NAMALWA (cell line): Measurements from ENCODE around the gene TEX19.
"Not testable (repeated sequence)": the region's sequence is repeated elsewhere in the genome, so short reads cannot be mapped to it uniquely, and the experiment has no call there.

Experiments used
- DNase-seq: peaks from one replicate; pipeline ENCODE4 v3.0.0-alpha.2; 2015; ENCODE audit warnings: low spot score

The TEX19 gene

GRCh38 chr17:82356845-82357355, 2.1 kb upstream of the TEX19 start:
- peak; percentile 81 for DNase-seq

- DNase-seq: no peak
These were observed 1.7 kb upstream of the TEX19 start for GRCh38 chr17:82357394-82357793.

- not testable (repeated sequence) for DNase-seq
These were observed 516 bp downstream of the TEX19 start for GRCh38 chr17:82359451-82360074.

- DNase-seq: no peak
These were observed 3.0 kb downstream of the TEX19 start for GRCh38 chr17:82361885-82362633.

GRCh38 chr17:82365606-82366295, 6.7 kb downstream of the TEX19 start:
- DNase-seq: no peak

- DNase-seq: no peak
These were observed 7.7 kb downstream of the TEX19 start for GRCh38 chr17:82366749-82367148.

- DNase-seq: peak; percentile 100
These were observed 8.9 kb downstream of the TEX19 start for GRCh38 chr17:82367724-82368524.

- DNase-seq: no peak
These were observed 10.2 kb downstream of the TEX19 start for GRCh38 chr17:82369211-82369610.

- DNase-seq: no peak
These were observed 11.7 kb downstream of the TEX19 start for GRCh38 chr17:82370471-82371332.

- DNase-seq: no peak
These were observed 12.5 kb downstream of the TEX19 start, which contains the start of gene UTS2R for GRCh38 chr17:82371333-82372248. Gene UTS2R, plus strand, starts transcription at chr17:82371765. Its CDS starts 2,560 bp downstream, at chr17:82374325.

- DNase-seq: no peak
These were observed 13.4 kb downstream of the TEX19 start for GRCh38 chr17:82372249-82373071.

GRCh38 chr17:82373072-82373452, 14.0 kb downstream of the TEX19 start:
- DNase-seq: not testable (repeated sequence)

- DNase-seq: no peak
These were observed 14.9 kb downstream of the TEX19 start for GRCh38 chr17:82373731-82374625.

GRCh38 chr17:82374626-82375331, 15.7 kb downstream of the TEX19 start:
- DNase-seq: no peak

- DNase-seq: no peak
These were observed 16.5 kb downstream of the TEX19 start for GRCh38 chr17:82375359-82376041.

- no peak for DNase-seq
These were observed 17.1 kb downstream of the TEX19 start for GRCh38 chr17:82376042-82376730.
